HG02642 (cell line): ENCODE data around the gene KRTAP20-4.

Experiments used
- ATAC-seq: cut with Tn5 transposase; IDR thresholded peaks from one replicate; pipeline ENCODE4 v1.9.1; 2021; ENCODE audit warnings: mild to moderate bottlenecking; ENCODE audit not compliant: unreplicated experiment, poor library complexity

Gene KRTAP20-4

GRCh38 chr21:30620522-30620921, at the start of gene KRTAP20-4:
Gene KRTAP20-4, plus strand, starts transcription at chr21:30620627.
- ATAC-seq, result no peak

DNA sequence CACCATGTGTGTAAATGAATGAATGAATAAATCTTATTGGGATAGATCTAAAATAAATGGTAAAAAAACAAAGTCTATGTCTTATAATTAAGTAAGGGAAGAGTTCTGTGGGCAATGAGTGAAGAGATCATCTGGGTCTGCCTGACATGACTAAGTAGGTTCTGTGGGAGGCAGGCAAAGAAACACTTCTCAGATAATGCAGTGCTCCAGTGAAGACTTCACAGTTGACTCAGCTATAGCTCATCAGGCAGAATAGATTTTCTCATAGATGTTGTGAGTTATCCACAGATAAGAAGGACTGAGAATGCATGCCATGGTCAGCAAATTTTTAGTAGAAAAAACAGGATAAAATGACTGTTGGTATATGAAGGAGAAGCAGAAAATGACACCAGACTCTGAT, 42.7 kb upstream of the KRTAP20-4 start:
- no peak for ATAC-seq

GRCh38 chr21:30579346-30579745, 41.1 kb upstream of the KRTAP20-4 start:
- ATAC-seq, result no peak

- ATAC-seq, result no peak
Observed at GRCh38 chr21:30580132-30580531, 40.3 kb upstream of the KRTAP20-4 start.

- ATAC-seq, result no peak
Observed at GRCh38 chr21:30582870-30583269, 37.6 kb upstream of the KRTAP20-4 start.

- ATAC-seq, result no peak
Observed at GRCh38 chr21:30590297-30590696, 30.1 kb upstream of the KRTAP20-4 start, which contains the start of gene KRTAP22-2. Gene KRTAP22-2, minus strand, starts transcription at chr21:30590397.

DNA sequence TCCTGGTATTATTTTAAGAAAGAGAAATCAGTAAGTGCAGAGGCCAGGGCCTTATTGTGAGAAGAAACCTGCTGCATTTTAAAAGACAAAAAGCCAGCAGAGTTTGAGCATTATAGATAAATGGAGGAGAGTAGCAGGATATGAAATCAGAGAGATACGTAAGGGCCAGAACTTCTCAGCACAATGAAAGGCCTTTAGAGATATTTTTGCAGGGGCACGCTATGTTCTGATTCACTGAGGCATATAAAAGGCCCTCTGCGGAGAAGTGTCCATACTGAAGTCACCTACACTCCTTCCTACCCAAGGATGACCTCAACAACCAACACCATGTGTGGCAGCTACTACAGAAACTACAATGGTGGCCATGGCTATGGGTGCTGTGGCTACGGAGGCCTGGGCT, 28.3 kb upstream of the KRTAP20-4 start, which contains the start of gene KRTAP6-3:
Gene KRTAP6-3, plus strand, starts transcription at position 301 of the 400 bp plus-strand sequence. Its CDS starts 6 bp downstream, at position 307.
- ATAC-seq, result no peak

GRCh38 chr21:30598802-30599201, 21.6 kb upstream of the KRTAP20-4 start, which contains the start of gene KRTAP6-2:
Gene KRTAP6-2, minus strand, starts transcription at chr21:30598902. Its CDS starts 28 bp downstream, at chr21:30598874.
- ATAC-seq, result no peak

GRCh38 chr21:30600787-30601186, 19.6 kb upstream of the KRTAP20-4 start, which contains the start of gene KRTAP22-1:
Gene KRTAP22-1, plus strand, starts transcription at chr21:30601087.
- no peak for ATAC-seq

DNA sequence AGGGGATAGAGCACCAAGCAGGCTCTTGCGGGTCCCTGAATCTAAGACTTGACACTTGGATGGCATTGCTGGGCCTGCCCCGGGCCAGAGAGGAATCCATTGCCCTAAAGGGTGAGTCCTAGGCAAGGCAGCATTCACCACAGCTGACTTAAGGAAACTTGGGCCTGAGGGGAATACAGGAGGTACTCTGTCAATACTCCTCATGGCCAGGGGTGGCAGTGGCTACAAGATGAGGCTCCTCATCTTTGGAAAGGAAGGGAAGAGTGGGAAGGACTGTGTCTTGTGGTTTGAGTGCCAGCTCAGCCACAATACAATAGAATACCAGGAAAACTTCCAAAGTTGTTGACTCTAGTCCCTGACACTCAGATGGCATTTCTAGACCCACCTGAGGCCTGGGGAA, 14.5 kb upstream of the KRTAP20-4 start:
- no peak for ATAC-seq

- no peak for ATAC-seq
Observed at GRCh38 chr21:30612132-30612531, 8.3 kb upstream of the KRTAP20-4 start.

DNA sequence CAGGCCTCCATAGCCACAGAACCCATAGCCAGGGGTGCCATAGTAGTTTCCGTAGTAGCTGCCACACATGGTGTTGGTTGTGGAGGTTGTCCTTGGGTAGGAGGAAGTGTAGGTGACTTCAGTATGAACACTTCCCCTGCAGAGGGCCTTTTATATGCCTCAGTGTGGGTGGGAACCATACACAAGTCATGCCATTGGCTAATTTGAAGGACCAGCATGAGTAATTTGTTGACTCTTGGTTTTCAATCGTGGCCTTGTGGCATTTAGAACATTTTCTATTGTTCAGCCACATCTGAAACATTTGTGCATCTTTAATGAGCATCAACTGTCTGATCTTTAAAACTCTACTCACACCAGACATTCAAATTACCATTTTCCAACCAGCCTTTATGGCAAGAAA, 6.6 kb upstream of the KRTAP20-4 start, which contains the start of gene KRTAP6-1:
Gene KRTAP6-1, minus strand, starts transcription at position 95 of the 400 bp plus-strand sequence. Its CDS starts 26 bp downstream, at position 69.
- ATAC-seq, result no peak

GRCh38 chr21:30615199-30615598, 5.2 kb upstream of the KRTAP20-4 start:
- ATAC-seq, result no peak

DNA sequence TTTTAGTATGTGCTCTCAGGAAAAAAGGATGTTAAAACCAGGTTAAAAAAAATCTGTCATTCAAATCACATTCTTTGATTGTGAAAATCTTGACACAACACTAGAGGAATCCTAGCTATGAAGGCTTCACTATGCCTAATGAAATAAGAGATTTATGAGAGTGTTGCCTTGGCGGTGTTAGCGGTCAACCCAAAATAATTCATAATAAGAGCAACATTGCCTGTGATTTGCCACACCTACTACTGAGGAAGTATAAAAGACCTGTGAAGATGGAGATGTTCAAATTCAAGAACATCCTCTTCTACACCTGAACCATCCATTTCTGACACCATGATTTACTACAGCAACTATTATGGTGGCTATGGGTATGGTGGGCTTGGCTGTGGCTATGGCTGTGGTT, 4.3 kb upstream of the KRTAP20-4 start, which contains the start of gene KRTAP20-1:
Gene KRTAP20-1, plus strand, starts transcription at position 301 of the 400 bp plus-strand sequence. Its CDS starts 30 bp downstream, at position 331.
- no peak for ATAC-seq

DNA sequence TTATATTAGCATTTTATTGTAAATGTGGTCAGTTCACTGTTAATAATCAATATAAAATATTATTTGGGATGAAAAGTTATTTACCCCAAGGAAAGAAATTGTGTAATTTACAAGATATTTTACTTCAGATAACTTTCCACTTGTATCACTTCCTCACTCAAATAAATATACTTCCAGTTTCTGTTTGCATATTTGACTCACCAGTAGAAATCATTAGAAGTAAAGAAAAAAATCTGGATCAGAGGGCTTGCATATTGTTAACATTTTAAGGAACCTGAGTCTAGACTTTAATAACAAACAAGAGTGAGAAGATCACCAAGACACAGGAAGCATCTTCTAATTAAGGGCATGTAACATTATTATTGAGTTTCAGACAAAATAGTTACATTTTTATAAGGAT, 347 bp upstream of the KRTAP20-4 start:
- no peak for ATAC-seq

GRCh38 chr21:30623362-30623761, 2.9 kb downstream of the KRTAP20-4 start:
- no peak for ATAC-seq

GRCh38 chr21:30625449-30626165, 5.2 kb downstream of the KRTAP20-4 start:
- ATAC-seq, result no peak

DNA sequence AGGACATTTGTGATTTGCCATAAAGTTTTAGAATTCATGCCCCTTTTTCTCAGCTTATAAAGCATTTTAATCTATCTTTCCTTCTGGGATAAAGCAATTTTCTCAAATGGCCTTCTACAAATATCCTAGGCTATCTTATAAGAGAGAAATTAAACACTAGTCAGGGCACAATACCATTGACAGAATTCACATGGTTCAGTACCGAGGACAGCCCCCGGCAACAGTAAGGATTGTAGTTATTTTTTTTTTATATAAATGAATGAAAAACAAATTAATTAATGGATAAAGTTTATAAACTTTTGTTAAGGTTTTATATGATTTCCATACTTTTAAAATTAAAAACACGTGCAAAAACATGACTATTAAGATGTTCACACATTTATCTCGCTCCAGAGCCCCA, 7.7 kb downstream of the KRTAP20-4 start:
- ATAC-seq, result no peak

DNA sequence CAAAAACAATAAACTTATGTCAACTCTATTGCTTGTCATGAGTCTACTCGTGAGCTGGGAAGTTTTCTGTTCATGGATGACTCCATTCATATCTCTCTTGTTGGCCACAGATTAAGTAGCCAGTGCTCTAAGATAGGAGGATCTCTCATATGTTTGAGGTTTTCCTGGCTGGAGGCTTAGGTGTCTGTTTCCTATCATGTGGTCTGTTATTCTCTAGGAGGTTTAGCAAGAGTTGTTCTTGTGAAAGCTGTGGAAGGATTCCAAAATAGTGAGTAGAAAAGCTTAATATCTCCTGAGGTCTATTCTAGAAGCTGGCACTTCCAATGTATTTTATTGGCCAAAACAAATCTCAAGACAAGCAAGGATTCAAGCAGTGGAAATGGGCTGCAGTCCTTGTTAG, 8.8 kb downstream of the KRTAP20-4 start:
- ATAC-seq, result no peak

GRCh38 chr21:30634906-30635305, 14.5 kb downstream of the KRTAP20-4 start, which contains the start of gene KRTAP20-2:
Gene KRTAP20-2, plus strand, starts transcription at chr21:30635206. Its CDS starts 58 bp downstream, at chr21:30635264.
- ATAC-seq, result no peak

DNA sequence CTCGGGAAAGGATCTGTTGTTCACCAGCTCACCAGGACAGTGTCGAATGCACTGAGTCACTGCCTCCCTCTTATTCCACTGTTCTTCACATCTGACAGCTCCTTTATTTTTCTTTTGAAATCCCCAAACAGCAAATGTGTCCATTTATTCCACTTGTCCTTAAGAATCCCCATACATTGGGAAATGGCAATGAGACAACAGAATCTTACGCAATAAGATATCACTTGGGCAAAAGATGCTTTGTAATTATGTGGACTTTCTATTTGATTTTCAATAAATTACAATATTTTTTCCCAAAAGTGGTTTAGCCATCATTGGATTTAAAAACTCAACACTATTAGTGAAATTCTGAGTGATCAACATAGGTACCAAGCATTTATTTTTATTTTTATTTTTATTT, 18.3 kb downstream of the KRTAP20-4 start:
- no peak for ATAC-seq

- no peak for ATAC-seq
Observed at GRCh38 chr21:30642564-30642963, 22.1 kb downstream of the KRTAP20-4 start, which contains the start of gene KRTAP20-3. Gene KRTAP20-3, plus strand, starts transcription at chr21:30642864.
